HG03066 (cell line): ENCODE measurements around the gene LMTK2.

Experiments
- ATAC-seq: cut with Tn5 transposase; IDR thresholded peaks from one replicate; pipeline ENCODE4 v1.9.1; 2021; ENCODE audit warnings: low read depth; ENCODE audit not compliant: unreplicated experiment

LMTK2 gene

GRCh38 chr7:98135984-98136383 lies 29.3 kb downstream of the LMTK2 start:
- ATAC-seq: no peak

GRCh38 chr7:98136423-98136822 lies 29.8 kb downstream of the LMTK2 start:
- no peak for ATAC-seq

- ATAC-seq: no peak
These were observed 30.6 kb downstream of the LMTK2 start for GRCh38 chr7:98137134-98137825.

- peak; percentile 51 for ATAC-seq
These were observed 31.1 kb downstream of the LMTK2 start for GRCh38 chr7:98137826-98138151.

DNA sequence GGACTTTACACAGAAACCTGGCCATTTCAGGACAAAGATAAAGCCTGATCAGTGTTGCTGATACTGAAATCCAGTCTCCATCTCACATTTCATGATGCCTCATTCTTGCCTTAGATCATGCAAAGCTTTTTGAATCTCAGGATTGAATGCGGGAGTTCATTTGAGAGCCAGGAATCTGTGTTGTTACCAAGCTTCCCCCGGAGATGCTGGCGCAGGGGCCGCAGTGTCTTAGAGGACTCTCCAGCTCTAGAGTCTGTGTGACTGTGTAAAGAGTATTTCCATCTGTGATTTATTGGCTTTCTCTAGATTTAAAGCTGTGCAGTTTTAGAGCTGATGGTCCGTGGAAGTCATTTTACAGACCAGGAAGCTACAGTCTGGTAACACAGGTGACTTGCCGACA lies 32.0 kb downstream of the LMTK2 start:
- ATAC-seq: no peak

DNA sequence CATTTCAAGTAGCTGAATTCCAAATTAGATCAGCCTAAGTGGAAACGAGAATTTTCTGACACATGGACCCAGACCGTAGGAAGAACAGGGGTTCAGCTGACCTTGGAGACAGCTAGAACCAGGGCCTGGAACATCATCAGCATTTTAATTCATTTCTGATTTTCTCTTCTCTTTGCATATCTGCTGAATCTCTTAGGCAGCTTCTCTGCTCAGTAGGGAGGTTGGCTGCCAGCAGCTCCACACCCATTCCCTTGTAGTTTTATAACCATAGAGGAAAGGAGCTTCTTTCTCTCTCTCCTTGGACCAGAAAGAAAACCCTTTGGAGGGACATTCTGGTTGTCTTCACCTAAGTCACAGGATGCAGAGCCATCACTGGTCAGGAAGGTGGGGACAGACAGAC lies 36.0 kb downstream of the LMTK2 start:
- ATAC-seq: no peak

- no peak for ATAC-seq
These were observed 41.9 kb downstream of the LMTK2 start for GRCh38 chr7:98148607-98149006.

DNA sequence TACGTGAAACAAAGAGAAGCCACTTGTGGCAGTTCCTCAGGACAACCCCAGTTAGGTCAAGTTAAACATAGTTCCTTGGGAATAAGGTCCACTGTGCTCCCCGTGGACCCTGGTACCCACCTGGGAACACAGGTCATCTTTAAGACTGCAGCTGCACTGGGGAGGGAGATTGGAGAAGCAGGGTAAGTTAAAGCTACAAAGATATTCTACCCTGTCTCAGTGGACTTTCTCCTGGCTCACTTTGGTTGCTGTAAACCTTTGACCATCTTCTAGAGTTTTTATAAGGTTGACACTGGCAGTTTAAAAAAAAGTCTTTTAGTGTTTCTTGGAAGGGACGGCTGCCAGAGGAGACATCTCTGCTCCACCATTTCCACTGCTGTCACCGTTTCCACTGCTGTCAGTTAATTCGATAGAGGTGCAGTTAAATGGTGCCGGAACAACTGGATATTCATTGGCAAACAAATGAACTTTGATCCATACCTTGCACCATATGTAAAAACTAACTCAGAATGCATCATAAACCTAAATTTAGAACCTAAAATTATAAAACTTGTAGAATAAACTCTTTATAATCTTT lies 42.5 kb downstream of the LMTK2 start:
- ATAC-seq: no peak

DNA sequence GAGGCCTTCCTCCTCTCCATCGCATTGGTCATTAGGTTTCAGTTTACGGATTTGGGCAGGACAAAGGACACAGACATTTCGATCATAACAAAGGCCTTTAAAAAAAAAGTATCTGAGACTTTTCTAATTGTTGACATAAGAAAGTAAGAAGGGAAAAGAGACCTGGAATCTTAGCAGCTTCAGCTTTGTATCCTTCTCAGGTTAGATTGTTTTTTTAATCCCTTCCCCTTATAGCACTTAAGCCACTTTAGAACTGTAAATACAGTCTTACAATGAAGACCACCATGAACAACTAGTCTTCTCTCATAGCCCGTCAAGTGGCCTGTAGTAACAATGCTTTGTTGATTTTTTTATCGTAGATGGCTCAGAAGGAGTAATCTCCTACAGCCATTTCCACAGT lies 45.2 kb downstream of the LMTK2 start:
- no peak for ATAC-seq

DNA sequence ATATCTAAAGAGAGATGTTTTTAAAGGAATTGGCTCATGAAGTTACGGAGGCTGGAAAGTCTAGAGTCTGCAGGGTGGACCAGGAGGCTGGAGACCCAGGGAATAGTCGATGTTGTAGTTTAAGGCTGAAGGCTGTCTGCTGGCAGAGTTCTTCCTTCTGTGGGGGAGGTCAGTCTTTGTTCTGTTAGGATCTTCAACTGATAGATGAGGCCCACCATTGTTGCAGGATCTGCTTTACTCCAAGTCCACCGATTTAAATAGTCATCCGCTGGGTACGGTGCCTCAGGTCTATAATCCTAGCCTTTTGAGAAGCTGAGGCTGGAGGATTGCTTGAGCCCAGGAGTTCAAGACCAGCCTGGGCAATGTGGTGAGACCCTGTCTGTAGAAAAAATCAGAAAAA lies 50.0 kb downstream of the LMTK2 start:
- ATAC-seq: no peak

- no peak for ATAC-seq
These were observed 51.1 kb downstream of the LMTK2 start for GRCh38 chr7:98157761-98158160.

GRCh38 chr7:98162758-98163157 lies 56.1 kb downstream of the LMTK2 start:
- ATAC-seq: no peak

DNA sequence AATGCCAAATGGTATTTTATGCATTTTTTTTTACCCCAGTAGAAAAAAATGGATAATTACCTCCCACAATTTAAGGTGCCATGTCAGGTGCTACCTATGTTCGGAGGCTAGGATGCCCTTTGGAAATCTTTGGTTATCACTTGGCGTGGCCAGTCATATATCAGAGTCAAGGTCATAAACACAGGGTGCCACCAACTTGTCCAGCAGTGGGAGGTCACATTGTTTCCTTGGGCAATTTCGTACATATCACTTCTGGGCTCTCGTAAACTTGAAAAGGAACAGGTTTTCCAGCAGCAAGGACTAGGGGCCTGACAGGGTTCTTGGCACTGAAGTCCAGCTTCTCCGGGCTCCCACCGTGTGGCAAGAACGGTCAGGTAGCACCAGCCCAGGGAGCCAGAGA lies 56.6 kb downstream of the LMTK2 start:
- ATAC-seq: no peak

GRCh38 chr7:98163704-98164494 lies 57.2 kb downstream of the LMTK2 start:
- no peak for ATAC-seq

GRCh38 chr7:98165827-98166667 lies 59.4 kb downstream of the LMTK2 start:
- no peak for ATAC-seq

- ATAC-seq: no peak
These were observed 60.0 kb downstream of the LMTK2 start for GRCh38 chr7:98166668-98166970.

DNA sequence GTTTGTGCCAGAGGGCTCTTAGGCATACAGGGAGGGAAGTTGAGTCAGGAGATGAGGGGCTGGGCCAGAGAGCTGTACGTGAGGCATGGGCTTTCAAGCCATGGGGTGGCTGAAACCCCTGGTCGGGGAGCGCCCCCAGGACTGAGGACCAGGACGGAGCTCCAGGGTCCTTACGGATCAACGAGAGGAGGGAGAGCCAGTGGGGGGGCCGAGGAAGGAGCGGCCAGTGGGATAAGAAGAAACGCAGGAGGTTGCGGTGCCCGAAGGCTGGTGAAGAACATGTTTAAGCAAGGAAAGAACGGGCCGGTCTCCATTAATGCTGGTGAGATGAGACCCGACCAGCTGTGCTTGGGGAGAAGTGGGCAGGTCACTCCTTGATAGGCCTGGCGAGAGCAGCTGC lies 61.0 kb downstream of the LMTK2 start:
- no peak for ATAC-seq

GRCh38 chr7:98168181-98168903 lies 61.7 kb downstream of the LMTK2 start:
- no peak for ATAC-seq

DNA sequence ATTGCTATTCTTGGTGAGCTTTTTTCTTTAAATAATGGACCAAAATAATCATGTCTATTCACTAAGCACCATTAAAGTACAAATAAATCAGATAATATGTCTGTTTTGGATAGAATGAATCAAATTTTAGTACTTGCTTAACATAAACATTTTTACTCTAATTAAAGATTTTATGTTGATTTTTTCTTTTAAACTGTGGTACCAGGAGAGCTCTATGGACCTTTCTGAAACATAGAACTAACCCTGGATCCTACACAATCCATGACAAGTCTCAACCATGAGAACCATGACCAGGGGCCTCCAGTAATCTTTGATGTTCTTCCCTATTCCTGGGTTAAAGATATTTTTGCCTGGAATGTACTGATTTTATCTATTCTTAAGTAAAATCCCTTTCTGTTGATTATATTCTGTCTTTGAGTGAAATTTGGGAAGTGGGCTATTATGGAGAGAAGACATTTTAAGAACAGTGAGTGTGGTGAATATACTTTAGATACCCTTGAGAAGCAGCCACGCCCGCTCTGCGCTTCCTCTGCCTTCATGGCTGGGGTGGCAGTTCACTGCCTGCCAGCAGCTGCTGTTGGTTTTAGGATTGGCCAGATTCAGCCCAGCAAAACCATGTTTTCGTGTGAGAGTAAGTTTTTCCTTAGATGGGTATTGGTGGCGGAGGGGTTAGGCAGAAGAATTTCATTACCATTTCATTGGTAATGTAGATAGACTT lies 62.4 kb downstream of the LMTK2 start:
- no peak for ATAC-seq

- no peak for ATAC-seq
These were observed 64.3 kb downstream of the LMTK2 start for GRCh38 chr7:98170966-98171365.
